ENCODE data around the gene LRRC3C.
"Not testable (repeated sequence)": the region's sequence is repeated elsewhere in the genome, so short reads cannot be mapped to it uniquely, and the experiment has no call there.

Gene LRRC3C, protein sequence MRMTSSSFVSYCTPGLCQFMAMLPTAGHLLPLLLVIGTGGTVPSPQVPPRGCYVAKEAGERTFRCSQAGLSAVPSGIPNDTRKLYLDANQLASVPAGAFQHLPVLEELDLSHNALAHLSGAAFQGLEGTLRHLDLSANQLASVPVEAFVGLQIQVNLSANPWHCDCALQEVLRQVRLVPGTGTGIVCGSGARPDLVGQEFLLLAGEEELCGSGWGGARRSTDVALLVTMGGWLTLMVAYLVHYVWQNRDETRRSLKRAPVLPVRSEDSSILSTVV
- 0 to 0.35 (median 0) reads per million in 4 experiments for total RNA-seq

DNA sequence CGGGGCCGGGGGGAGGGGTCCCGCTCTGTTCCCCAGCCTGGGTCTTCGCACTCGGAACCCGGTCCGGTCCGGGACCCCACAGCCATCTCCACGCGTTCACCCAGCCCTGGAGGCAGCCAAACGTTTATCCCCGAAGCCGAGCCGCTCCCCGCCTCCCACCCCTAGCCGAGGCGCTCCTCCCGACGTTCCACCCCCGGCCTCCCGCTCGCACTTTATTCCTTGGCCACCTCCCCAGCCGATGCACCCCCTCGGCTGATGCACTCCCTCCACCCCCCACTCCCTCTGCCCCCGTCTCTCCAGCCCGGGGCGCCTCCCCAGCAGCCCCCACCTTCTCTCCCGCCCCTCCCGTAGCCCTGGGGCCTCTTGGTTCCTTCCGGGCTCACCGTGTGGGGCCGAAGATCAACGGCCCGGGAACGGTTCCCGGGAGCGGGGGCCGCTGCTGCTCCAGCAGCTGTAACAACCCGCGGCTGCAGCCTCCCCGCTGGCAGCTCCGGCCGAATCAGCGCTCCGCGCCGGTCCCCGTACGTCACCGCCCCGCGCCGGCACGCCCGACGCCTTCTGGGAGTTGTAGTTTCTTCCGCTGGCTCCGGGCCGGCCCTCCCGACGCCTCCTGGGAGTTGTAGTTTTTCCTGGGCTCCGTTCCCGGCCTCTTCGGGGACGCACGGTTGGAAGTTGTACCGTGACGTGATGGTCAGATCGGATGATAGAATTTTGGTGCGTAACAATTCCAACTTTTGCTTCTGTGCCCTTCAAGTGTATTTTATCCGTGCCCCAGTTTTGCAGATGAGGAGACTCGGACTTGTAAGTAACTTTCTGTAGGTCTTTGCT lies at the start of gene LRRC3C, which contains the start of gene ORMDL3:
Gene LRRC3C (plus strand): TSS at position 632 of the 828 bp plus-strand sequence. CDS start 13,792 bp downstream, outside the sequence.
Gene ORMDL3 (minus strand): TSS at position 501 of the 828 bp plus-strand sequence. CDS start 3,398 bp downstream, outside the sequence.
- DNase-seq: peak; percentile 79

DNA sequence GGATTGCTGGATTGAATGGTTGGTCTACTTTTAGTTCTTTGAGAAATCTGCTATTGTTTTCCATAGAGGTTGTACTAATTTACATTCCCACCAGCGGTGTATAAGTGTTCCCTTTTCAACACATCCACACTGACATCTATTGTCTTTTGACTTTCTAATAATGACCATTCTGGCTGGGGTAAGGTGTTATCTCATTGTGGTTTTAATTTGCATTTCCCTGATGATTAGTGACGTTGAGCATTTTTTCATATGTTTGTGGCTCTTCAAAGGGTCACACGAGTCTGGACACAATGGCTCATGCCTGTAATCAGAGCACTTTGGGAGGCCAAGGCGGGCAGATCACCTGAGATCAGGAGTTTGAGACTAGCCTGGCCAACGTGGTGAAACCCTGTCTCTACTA lies 41.4 kb upstream of the LRRC3C start:
- not testable (repeated sequence) for DNase-seq

DNA sequence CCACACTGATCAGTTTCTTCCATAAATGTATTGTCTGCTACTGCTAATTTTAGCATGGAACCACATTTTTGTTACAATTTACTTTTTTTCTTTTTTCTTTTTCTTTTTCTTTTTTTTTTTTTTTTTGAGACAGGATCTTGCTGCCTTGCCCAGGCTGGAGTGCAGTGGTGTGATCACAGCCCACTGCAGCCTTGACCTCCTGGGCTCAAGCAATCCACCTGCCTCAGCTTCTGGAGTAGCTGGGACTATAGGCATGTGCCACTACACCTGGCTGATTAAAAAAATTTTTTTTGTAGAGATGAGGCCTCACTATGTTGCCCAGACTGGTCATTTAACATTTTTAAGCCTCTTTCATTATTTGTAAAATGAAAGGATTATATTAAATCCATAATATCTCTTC lies 40.5 kb upstream of the LRRC3C start:
- no peak for DNase-seq

DNA sequence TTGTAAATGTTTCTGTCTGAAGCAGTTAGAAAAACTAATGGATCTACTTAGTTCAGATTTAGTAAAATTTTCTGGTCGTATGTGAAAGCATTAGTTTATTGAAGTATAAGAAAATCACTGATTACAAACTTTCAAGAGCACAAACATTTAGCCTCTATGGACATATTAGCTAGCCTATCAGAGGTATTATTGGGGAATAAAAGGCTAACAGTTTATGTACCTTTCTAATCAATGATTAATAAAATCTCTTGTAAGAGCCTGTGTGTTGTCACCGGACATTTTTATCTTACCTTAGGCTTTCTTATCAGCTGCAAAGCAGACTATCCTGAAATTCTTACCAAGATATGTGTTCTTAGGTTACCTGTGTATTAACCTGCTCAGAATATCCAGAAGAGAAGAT lies 38.3 kb upstream of the LRRC3C start:
- DNase-seq: no peak

DNA sequence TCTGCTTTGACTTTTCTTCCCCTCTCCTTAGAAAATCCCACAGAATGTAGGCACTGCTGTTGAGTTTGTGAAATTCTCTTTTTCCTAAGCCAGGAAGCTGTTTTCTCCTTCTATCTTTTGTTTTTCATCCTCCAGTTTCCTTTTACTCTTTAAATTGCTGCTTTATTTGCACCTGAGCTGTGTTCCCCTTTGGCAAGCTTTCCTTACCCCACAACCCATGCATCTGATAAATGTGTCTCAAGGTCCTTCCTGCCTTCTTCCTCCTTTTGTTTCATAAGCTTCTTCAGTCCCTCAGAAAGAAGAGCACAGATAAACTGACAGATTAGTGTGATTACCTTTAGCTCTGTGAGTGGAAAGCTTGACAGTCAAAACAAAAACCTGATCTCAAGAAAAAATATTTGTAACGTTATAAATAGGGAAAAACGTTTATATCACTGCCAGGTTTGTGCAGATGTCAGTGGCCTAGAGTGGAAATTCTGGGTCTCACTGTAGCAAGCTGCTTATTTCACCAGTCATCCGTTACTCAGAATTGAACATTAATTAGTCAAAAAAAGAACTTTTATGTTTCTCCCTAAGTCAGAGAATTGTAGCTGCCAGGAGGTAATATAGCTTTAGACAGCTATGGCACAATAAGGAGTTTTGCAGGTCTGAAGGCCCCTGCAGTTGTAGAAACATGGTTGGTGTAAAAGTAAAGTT lies 32.7 kb upstream of the LRRC3C start:
- no peak for DNase-seq

DNA sequence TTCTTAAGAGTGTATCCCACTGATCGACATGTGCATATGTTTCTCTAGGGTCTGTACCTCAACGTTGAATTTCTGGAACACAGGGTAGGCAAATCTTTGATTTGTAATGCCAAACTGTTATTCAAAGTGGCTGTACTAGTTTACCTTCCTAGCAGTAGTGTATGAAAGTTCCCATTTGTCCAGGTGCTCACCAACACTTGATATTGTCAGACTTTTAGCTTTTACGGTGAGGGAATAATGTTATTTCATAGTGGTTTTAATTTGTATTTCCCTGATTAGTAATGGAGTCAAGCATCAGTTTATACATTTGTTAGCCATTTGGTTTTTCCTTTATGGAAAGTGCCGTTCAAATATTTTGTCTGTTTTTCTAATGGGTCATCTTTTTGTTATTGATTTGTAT lies 29.4 kb upstream of the LRRC3C start:
- DNase-seq: no peak

DNA sequence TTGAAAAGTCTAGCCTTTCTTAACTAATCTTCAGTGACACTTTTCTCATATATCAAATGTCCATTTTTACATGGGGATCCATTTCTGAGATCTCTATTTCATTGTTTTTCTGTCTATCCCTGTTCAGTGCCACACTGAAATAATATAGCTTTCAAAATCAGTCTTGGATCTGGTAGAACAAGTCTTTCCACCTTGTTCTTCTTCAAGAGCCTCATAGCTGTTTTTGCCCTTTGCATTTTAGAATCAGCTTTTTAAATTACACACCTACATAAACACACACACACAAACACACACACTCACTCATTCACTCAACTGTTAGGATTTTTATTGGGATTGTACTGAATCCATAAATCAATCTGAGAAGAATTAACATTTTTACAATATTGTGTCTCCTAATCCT lies 28.3 kb upstream of the LRRC3C start:
- DNase-seq: no peak

DNA sequence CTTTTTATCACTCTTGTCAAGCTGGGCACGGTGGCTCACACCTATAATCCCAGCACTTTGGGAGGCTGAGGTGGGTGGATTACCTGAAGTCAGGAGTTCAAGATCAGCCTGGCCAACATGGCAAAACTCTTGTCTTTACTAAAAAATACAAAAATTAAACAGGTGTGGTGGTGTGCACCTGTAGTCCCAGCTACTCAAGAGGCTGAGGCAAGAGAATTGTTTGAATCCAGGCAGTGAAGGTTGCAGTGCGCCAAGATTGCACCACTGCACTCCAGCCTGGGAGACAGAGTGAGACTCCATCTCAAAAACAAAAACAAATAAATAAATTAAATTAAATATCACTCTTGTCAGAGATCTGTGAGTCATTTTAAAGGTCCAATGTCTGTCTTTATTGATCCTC lies 25.5 kb upstream of the LRRC3C start:
- DNase-seq: not testable (repeated sequence)

DNA sequence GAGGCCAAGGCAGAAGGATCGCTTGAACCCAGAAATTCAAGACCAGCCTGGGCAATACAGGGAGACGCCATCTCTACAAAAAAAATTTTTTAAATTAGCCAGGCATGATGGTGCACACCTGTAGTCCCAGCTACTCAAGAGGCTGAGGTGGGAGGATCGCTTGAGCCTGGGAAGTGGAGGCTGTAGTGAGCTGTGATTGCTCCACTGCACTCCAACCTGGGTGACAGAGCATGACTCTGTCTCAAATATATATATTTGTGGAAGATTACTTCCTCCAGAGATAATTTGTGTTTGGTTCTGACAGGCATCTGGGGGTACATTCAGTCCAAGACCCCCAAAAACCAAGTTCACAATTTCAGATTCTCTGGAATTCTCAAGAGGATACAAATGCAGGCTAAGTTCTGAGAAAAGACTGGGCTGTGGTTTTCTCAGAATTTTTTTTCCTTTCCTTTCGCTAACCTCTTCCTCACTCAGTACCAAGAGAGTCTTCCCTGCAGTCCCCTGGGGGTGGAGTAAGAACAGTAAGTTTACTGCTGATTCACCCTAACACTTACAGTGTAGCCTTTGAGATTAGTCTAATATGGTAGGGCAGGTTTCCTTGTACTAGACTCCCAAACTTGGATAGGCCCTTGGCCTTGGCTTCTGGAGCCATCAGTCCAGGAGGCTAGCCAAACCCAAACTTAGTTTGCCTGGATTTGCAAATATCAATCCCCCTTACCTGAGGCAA lies 24.2 kb upstream of the LRRC3C start:
- DNase-seq: no peak

DNA sequence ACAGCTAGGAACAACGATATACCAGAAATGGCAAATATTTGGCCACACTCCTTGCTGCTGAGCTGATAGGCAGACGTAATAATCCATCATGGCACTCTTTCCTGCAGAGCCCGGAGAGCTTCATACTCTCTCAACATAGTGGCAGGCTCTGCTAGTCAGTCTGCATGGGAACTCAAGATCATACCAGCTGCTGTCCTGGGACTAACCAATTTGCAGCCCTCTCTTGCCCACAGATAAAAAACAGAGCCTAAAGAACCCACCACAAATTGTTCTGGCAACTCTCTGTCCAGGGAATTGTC lies 22.6 kb upstream of the LRRC3C start:
- no peak for DNase-seq

DNA sequence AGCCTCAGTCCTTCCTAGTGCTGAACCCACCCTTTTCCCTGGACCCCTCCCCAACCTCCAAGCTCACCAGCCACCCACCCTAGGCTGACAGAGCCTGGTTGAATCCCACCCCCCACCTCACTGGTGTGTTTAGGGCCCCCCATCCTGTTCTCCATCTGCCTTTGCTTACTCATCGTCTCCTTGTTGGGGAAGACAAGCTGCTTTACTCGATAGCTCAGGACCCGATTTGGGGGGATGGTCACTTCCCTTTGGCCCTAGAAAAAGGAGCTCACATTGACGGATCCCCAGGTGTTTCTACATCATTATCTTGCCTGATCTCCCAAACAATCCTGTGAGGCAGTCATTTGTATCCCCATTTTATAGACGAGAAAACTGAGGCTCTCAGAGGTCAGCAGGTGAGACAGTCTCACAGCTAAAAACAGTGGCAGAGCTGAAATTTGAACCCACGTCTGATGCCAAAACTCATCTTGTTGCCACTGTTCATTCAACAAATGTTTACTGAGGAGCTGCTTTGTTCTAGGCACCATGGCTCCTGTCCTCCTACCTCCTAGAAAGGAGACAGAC lies 18.7 kb upstream of the LRRC3C start:
- DNase-seq: no peak

DNA sequence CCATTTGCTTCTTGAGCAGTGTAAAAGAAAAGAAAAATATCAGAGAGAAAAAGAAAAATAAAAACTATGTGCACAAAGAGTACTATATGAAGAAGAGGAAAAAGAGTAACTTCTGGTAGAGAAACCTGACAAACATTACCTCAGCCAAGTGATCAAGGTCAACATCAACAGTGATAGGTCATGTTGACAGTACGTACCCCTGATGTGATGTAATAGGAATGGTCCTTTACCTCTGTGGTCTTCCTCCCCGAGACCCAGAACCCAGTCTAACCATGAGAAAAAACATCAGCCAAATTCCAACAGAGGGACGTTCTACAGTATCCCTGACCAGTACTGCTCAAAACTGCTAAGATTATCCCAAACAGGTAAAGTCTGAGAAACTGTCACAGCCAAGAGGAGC lies 13.5 kb upstream of the LRRC3C start:
- no peak for DNase-seq

DNA sequence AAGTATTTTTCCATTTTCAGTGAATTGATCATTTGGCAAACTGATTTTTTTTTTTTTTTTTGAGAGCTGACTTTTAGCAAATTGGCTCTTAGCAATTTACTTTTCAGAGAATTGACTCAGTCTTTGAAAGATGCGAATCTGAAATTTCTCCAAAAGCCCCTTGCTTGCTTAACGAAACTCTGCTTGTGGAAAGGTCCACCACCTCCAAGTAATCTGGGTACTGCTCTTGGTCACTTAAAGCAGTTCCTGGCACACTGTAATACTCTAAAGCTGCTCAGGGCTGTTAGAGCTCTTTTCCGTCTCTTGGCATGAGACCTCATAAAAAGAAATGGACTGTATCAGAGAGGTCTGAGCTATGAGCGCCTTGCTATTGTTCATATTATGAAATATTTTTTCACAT lies 12.0 kb upstream of the LRRC3C start:
- DNase-seq: no peak

DNA sequence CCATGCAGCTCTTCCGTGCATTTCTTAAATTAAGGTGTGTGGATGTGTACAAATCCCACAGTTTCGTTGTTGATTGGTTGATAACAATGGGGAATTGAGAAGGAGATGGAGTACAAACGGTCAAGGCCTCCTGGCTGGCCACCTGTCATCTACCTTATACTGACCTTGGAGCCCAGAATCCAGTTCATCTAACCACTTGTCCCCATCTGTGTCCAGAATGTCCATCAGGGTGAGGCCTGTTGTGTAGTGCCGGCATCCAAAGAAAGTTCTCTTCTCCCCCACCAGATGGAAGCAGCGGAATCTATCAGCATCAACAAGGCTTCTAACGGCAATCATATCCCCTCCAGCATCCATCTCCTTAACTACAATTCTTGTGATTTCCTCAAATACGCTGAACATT lies 10.6 kb upstream of the LRRC3C start:
- no peak for DNase-seq

DNA sequence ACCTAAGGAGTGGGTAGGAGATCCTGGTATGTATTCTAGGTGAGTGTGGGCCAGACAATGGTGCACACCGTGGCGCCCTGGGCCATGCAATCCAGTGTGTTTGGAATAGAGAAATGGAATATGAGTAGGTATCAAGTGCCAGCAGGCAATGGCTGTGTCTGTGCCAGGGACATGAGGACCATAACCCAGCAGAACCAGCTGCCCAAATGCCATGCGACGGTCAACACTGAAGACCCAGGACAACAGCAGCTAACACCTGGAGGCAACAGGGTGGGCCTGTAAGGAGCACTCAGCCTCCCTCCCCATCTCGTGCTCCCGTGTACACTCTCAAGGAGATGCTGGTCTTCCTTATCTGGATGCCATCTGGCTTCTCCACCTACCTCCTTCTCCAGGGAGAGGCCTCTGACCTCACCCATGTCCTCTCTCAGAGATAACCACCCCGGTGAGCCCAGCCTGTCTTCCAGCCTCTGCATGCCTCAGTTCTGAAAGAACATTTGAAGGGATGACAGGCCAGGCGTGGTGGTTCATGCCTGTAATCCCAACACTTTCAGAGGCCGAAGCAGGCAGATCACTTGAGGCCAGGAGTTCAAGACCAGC lies 8.3 kb upstream of the LRRC3C start:
- no peak for DNase-seq

DNA sequence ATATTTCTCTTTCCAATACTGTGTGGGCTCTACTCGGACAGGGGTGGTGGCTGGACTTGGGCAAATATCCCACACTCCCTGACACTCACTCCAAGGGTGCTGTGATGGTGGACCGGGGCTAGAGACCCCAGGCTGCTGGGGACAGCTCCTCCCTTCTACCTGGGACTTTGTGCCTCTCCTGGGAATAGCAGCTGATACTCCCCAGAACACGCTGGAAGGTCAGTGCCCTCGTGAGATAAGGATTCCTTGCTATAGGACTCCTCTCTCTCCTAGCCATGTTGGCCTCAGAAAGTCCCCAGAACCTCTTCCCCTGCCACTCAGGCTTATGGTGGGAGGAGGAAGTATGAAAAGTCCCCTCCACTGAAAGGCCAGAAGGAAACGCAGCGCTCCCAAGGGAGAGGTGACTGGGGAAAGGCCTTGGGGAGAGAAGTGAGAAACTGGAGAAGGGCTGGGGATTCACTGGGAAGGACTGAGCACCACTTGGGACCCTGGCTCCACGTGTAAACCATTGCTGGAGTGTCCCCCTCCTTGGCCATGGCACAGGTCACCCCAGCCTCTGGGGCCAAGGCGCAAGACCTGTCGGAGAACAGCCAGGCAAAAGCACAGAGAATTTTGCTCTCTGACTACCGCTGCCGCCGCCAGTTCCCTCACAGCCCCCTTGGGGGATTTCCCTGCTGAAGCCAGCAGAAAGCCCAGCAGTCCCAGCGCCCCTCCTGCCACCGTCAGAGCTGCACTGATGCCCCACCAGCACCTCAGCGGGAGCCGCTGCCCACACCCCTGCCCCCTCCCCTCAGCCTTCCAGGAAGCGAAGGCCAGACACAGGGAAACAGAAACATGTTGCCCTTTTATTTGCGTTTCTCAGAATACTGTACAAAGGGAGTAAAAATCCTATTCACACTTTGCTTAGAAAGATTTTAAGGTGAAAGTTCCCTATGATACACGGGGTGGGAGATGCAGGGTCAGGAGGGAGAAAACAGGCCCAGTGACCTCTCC lies 7.0 kb upstream of the LRRC3C start:
- DNase-seq: peak; percentile 34

DNA sequence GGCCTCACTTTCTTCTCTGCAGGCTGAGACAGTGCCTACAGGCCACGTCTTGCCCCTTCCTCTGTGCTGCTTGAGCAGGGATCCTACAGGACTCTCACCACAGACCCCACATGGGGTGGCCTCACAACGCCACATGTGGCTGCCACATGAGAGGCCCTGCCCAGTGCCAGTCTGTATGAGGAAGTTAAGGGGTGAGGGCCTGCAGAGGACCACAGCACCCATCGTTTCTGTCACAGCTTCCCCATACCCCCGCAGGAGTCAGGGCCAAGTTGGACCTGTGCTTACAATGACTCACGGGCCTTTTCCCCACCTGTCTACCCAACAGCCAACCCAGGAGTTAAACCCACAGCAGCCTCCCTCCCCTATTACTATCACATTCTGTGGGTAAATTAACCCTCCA lies 6.2 kb upstream of the LRRC3C start:
- no peak for DNase-seq

DNA sequence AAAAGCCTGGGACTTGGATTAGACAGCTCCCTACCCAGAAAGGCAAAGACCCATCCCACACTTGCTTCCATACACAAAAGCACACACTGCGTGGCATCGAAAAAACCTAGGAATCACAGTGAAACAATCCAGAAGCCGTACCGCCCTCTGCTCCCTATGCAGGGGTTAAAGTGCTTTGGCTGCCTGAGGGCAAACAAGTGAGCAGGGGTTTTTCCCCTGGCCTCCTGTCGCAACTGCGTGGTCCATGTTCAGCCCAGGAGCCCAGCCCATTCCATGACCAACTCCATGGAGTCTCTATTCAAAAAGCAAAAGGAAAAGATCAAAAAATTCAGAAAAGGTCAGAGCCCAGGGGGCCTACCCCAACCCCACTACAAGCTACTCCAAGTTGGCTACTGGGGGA lies 5.5 kb upstream of the LRRC3C start:
- no peak for DNase-seq

DNA sequence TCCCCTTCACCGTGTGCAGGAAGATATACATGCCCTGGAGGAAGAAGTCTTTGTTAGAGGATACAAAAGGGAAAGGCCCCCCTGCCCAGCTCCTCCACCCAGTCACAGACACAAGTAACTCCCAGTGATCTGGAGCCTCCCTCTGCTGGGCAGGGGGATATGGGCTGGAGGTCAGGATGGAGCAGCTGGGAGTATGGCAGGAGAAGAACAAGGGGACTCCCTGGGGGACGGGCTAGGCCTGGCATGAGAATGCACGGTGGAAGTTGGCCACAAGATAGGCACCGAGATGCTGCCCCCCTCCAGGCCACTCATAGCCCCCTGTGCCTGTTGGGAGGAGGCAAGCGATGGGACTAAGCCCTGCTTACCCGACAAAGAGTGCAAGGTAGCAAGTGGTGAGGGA lies 4.3 kb upstream of the LRRC3C start:
- no peak for DNase-seq

DNA sequence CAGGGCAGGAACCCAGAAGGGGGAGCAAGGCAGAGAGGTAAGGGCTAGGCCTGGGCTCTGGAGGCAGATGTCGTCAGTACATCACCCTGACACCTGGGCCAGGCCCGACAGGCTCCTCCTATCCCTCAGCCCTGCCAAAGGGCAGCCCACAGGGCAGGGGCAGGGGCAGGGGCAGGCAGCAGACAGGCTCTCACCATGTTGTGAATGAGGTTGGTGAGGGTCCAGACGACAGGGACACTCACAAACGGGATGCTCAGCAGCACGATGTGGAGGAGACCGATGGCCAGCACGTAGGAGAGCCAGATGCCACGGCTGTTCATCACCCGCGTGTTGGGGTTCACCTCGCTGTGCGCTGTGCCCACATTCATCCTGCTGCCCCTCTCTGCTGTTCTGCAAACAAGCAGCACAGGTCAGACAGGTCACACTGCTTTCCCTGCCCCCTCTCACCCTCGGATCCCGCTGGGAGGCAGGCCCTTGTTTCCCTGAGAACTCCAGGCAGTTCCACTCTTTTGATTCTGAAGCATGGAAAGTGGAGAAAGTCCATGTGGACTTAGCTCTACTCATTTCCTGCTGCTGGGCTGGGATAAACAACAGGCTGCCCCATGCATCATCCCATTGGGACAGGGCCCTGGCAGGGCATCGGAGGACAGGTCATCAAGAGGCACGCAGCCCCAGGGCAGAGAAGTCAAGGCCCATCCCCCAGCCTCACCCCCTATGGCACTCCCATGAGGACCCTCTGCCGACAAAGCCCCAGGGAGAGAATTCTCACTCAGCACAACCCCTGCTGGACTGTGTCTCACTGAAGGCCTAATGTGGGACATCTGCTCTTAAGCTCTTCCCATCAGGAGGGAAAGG lies 3.5 kb upstream of the LRRC3C start:
- no peak for DNase-seq
